Thymus (tissue), 11 donors: ENCODE data around the gene CEP63. TPM values are rescaled to one million over a fixed set of nuclear protein-coding genes. Genes with fewer than 3 reads are reported as not detected.

Experiments
- DNase-seq, 9 donors: peaks; one replicate each; pipeline ENCODE4 v3.0.0-alpha.2; 2013; ENCODE audit warnings: low spot score in 9 of 9, low read depth in 6 of 9, missing footprints in 1 of 9
- H3K27ac ChIP-seq, 2 donors: one replicate each; pipeline ENCODE4 v1.5.1; 2013; ENCODE audit warnings: control low read depth in 1 of 2, low read depth in 1 of 2, low read length in 1 of 2, mild to moderate bottlenecking in 1 of 2, moderate library complexity in 1 of 2
- H3K27me3 ChIP-seq, 2 donors: one replicate each; pipeline ENCODE4 v1.5.1; 2013; ENCODE audit warnings: low read length in 1 of 2; ENCODE audit not compliant: control insufficient read depth in 2 of 2, insufficient read depth in 1 of 2
- H3K36me3 ChIP-seq, 2 donors: one replicate each; pipeline ENCODE4 v1.5.1; 2013; ENCODE audit warnings: low read length in 1 of 2, mild to moderate bottlenecking in 1 of 2, moderate library complexity in 1 of 2; ENCODE audit not compliant: control insufficient read depth in 2 of 2, insufficient read depth in 2 of 2
- H3K4me1 ChIP-seq, 2 donors: one replicate each; pipeline ENCODE4 v1.5.1; 2013; ENCODE audit warnings: low read length in 2 of 2; ENCODE audit not compliant: control insufficient read depth in 2 of 2, insufficient read depth in 2 of 2
- H3K4me3 ChIP-seq, 2 donors: one replicate each; pipeline ENCODE4 v1.5.1; 2013; ENCODE audit warnings: low read length in 2 of 2, control low read depth in 1 of 2, mild to moderate bottlenecking in 1 of 2
- H3K9me3 ChIP-seq, 2 donors: one replicate each; pipeline ENCODE4 v1.5.1; 2013; ENCODE audit warnings: low read length in 1 of 2, mild to moderate bottlenecking in 1 of 2; ENCODE audit not compliant: control insufficient read depth in 2 of 2, insufficient read depth in 1 of 2
- WGBS: extraction: QIAGEN DNeasy Blood & Tissue Kit; methylation state at CpG from one replicate; pipeline ENCODE4 v1.1.7; 2013; 5-methylcytosine and 5-hydroxymethylcytosine counted together
- polyA plus RNA-seq: library from polyadenylated mRNA; stranded (reverse); fragments of 200-250 nt; gene quantifications from one replicate; pipeline ENCODE4 v1.2.3, GENCODE V29; 2013
- total RNA-seq: library from RNA; stranded (reverse); fragments of 120-200 nt; gene quantifications from one replicate; pipeline ENCODE4 v1.2.4, GENCODE V29; 2013
- donor health status: healthy.

Gene CEP63
- total and polyA plus RNA-seq, 2 donors: 31.7 to 37.1 TPM

DNA sequence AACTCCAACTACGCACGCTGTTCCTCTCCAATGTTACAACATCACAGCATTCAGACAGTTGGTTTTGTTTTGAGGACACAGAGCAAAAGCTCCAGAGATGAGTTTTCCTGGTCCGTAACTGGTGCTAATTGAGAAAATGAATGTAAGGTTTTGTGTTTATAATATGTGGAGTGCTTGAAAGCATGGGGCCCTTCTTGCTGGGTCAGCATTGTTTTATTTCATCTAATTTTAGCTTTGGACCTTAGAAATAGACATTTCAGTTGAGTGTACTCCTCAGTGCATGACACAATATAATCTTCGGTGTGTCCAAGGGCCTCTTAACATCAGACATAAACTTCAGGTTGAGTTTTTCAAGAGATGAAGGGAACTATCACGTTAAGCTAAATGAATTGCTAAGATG is 37.2 kb upstream of the CEP63 start:
- H3K4me1 ChIP-seq: no peaks in the 10 kb centered on the region
- H3K9me3 ChIP-seq: no peaks in the 10 kb centered on the region
- WGBS: 98% methylated on average over 5 of the region's 5 CpGs
- H3K4me3 ChIP-seq: no peak overlapping the region
- no peaks in the 10 kb centered on the region for H3K36me3 ChIP-seq
- H3K27ac ChIP-seq: no peak overlapping the region
- DNase-seq: no peak
- H3K27me3 ChIP-seq: no peaks in the 10 kb centered on the region

DNA sequence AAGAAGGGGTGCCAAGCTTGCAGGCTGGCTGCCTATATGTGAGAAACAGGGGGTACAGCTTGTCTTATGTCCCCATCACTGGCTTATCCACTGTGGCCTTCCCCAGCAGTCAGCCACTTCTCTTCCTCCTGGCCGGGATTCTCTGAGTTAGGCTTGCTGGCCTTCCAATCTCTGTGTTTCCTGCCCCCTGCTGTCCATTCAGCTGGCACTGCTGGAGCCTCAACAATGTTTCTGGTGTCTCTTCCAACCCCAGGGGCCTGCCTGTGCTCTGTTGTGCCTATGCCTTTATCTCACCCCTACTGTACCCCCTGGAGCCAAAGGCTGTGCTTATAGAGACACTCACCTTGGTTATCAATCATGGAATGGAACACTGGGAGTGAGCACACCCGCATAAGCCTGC is 36.6 kb upstream of the CEP63 start:
- Histone ChIP-seq H3K9me3 (no peaks in the 10 kb centered on the region), H3K27ac (no peak overlapping the region), H3K4me3 (no peak overlapping the region), H3K27me3 (peaks cover 0 to 2% of the 10 kb centered on the region in 2 donors), H3K4me1 (no peaks in the 10 kb centered on the region), H3K36me3 (no peaks in the 10 kb centered on the region)
- DNase-seq: no peak
- 93% methylated on average over 2 of the region's 2 CpGs for WGBS

DNA sequence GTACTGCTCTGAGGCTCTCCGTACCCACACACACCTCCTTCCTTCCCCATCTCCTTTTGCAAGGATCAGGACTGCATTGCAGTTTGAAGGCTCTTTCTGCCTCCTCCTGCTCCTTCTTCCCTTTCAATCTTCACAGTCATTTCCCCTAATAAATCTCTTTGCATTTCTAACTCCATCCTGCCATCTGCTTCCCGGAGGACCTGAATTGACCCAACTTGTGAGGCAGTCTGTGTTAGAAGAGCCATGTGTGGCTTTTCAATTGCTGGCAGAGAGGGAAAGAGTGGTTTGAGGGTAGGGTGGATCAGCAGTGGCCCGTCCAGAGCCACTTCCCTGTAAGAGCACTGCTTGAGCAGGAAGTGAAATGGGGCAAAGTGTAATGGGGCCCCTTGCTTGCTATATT is 35.9 kb upstream of the CEP63 start:
- Histone ChIP-seq H3K4me1 (no peaks in the 10 kb centered on the region), H3K27me3 (peaks cover 0 to 2% of the 10 kb centered on the region in 2 donors), H3K27ac (no peak overlapping the region), H3K4me3 (no peak overlapping the region), H3K9me3 (no peaks in the 10 kb centered on the region), H3K36me3 (no peaks in the 10 kb centered on the region)
- DNase-seq: no peak
- 51% methylated on average over 3 of the region's 3 CpGs for WGBS

DNA sequence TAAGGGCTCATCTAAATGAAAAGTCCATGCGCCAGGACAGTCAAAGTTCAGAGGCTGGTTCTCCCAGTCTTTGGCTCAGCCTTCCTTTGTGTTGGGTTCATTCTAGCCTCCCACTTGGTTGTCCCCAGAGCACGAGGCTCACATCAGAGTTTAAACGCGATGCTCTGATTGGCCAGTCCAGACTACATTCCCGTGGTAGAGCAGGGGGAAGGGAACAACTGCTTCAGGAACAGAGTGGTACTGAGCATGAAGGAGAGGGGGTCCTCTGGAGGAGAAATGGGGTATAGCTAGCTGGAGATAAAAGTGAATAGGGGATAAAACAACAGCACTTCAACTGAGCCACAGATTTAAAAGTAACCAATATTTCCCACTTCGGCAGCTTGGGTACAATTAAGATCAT is 32.2 kb upstream of the CEP63 start:
- Histone ChIP-seq H3K9me3 (no peaks in the 10 kb centered on the region), H3K27ac (no peak overlapping the region), H3K4me3 (no peak overlapping the region), H3K36me3 (no peaks in the 10 kb centered on the region), H3K27me3 (peaks cover 0 to 2% of the 10 kb centered on the region in 2 donors), H3K4me1 (no peaks in the 10 kb centered on the region)
- DNase-seq: no peak
- WGBS: 87% methylated on average over 6 of the region's 6 CpGs

DNA sequence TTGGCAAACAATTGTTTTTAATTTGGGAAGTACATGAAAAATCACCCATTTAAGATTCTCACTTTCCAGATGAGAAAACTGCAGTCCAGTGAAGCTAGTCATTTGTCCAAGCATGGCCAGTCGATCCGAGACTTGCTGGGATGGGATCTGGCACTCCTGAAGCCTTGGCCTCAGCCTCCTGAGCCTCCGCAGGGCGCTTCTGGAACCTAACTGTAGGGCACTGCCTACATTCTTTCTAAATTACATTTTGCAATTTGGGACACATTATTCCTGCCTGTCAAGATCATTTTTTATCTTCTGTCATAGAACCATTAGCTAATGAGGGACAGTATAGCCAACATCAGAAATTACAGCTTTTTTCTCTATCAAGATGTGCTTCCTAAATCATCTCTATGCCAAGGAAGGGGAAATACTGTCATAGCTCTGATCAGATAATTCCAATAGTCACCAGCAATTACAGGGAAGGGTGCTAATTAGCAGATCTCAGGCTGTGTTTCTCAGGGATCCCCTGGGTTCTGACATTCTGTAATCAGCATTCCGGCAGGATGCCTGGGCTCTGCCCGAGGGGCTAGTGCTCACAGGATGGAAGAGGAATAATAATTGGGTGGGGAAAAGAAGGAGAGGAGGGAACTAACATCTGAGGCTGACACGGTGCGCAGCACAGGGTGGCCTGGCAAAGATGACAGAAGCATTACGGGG is 28.3 kb upstream of the CEP63 start:
- Histone ChIP-seq H3K4me1 (no peaks in the 10 kb centered on the region), H3K27ac (no peak overlapping the region), H3K4me3 (no peak overlapping the region), H3K36me3 (no peaks in the 10 kb centered on the region), H3K27me3 (peaks cover 0 to 2% of the 10 kb centered on the region in 2 donors), H3K9me3 (no peaks in the 10 kb centered on the region)
- WGBS: 95% methylated on average over 9 of the region's 9 CpGs
- DNase-seq: no peak

DNA sequence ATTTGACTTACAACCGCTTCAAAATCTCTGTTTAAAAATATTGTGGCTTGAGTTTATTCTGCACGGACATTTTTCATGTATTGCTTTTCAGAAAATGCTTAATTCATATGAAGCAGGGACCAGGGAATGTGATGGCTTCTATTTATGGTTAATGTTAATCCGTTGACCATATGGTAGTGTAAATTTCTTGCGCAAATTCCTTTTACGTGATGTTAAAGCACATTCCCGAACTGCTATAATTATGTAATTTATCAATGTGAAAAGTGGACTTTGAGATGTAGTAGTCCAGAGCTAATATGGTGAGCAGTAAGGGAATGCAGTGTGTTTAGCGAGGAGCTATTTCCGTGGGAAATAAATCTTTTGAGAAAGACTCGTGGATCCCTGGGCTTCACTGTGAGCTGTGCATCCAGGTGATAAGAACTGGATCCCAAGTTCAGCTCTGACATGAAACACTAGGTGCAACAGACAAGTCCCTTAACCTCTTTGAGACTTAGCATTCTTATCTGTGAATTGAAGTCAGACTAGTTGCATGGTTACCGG is 27.4 kb upstream of the CEP63 start:
- H3K36me3 ChIP-seq: no peaks in the 10 kb centered on the region
- no peak for DNase-seq
- no peaks in the 10 kb centered on the region for H3K4me1 ChIP-seq
- no peaks in the 10 kb centered on the region for H3K9me3 ChIP-seq
- H3K27me3 ChIP-seq: peaks cover 0 to 5% of the 10 kb centered on the region in 2 donors
- 96% methylated on average over 10 of the region's 10 CpGs for WGBS
- no peak overlapping the region for H3K4me3 ChIP-seq
- H3K27ac ChIP-seq: no peak overlapping the region

DNA sequence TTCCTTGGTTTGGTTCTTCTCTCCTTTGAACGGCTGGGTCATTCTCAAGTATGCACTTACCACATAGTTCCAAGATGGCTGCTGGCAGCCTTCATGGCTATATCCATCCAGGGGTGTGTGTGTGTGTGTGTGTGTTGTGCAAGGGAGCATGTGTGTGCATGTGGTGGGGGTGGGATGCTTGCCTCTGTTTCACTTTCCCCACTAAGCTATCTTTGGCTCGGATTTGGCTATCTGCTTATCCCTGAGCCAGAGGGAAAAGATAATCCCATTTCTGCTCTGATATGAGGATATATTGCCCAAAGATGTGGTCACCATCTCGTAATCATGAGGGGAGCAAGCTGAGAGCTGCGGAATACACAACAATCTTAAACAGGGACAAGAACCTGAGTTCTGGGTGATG is 26.3 kb upstream of the CEP63 start:
- Histone ChIP-seq H3K27me3 (peaks cover 0 to 5% of the 10 kb centered on the region in 2 donors), H3K36me3 (no peaks in the 10 kb centered on the region), H3K4me1 (peaks cover 0 to 1% of the 10 kb centered on the region in 2 donors), H3K4me3 (no peak overlapping the region), H3K9me3 (no peaks in the 10 kb centered on the region), H3K27ac (no peak overlapping the region)
- 94% methylated on average over 4 of the region's 4 CpGs for WGBS
- DNase-seq: no peak

DNA sequence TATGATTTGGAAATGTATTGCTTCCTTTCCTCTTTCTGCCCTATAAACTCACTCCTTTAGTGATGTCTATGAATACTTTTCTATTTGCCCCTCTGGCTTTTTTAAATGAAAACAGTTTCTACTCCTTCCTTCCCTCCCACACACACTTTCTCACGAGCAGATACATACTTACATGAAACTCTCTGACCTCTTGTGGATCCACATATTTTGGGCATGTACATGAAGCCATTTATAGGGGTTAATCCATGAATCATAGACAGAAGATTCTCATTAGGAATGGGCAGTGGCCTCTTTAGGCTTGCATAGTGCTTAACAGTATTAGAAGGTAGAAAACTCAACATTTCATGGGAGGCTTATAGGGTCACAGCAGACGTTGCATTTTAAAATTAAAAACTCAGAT is 24.9 kb upstream of the CEP63 start:
- 94% methylated on average over 2 of the region's 2 CpGs for WGBS
- Histone ChIP-seq H3K4me3 (no peak overlapping the region), H3K27ac (no peak overlapping the region)

GRCh38 chr3:134462331-134462941 is 23.4 kb upstream of the CEP63 start:
- WGBS: 89% methylated on average over 5 of the region's 5 CpGs
- Histone ChIP-seq H3K4me3 (no peak overlapping the region), H3K36me3 (no peaks in the 10 kb centered on the region), H3K27me3 (peaks cover 0 to 5% of the 10 kb centered on the region in 2 donors), H3K27ac (peak overlapping the region; percentile 64 to 65), H3K9me3 (no peaks in the 10 kb centered on the region), H3K4me1 (peaks cover 0 to 7% of the 10 kb centered on the region in 2 donors)
- no peak for DNase-seq

More for the DNA sequence above, 24.9 kb upstream of the CEP63 start:
- H3K9me3 ChIP-seq: no peaks in the 10 kb centered on the region
- peaks cover 0 to 5% of the 10 kb centered on the region in 2 donors for H3K27me3 ChIP-seq
- no peak for DNase-seq
- H3K36me3 ChIP-seq: no peaks in the 10 kb centered on the region
- peaks cover 0 to 7% of the 10 kb centered on the region in 2 donors for H3K4me1 ChIP-seq
